GM23338 (cell line): Measurements from ENCODE around the gene ATXN3. TPM values are rescaled to one million over a fixed set of nuclear protein-coding genes. Genes with fewer than 3 reads are reported as not detected.

Experiments used
- ATAC-seq: fragments of 200-7000 bp; cut with Tn5 transposase; 3 replicates; pipeline ENCODE4 v1.9.1; 2020
- DNase-seq: peaks from one replicate; pipeline ENCODE4 v3.0.0-alpha.2; 2015; ENCODE audit warnings: low spot score
- H2AFZ ChIP-seq: fragments of 200-600 bp; sonication (generic); 2 replicates; pipeline ENCODE4 v1.8.0; 2016; ENCODE audit warnings: antibody characterized with exemption, mild to moderate bottlenecking, moderate library complexity
- H3F3A ChIP-seq: fragments of 200-600 bp; sonication (generic); replicated peaks from 2 replicates; pipeline ENCODE4 v1.8.0; 2017; ENCODE audit warnings: antibody characterized with exemption, mixed run types, low read depth
- H3K27ac ChIP-seq: fragments of 200-600 bp; sonication (generic); 2 replicates; pipeline ENCODE4 v1.6.1; 2016; ENCODE audit warnings: low read depth
- H3K27me3 ChIP-seq: fragments of 200-600 bp; sonication (generic); 2 replicates; pipeline ENCODE4 v1.8.0; 2016; ENCODE audit warnings: mild to moderate bottlenecking, mixed run types, moderate library complexity; ENCODE audit not compliant: insufficient read depth
- H3K36me3 ChIP-seq: fragments of 200-600 bp; sonication (generic); 2 replicates; pipeline ENCODE4 v1.8.0; 2016; ENCODE audit warnings: mild to moderate bottlenecking; ENCODE audit not compliant: insufficient read depth
- H3K4me1 ChIP-seq: fragments of 200-600 bp; sonication (generic); 2 replicates; pipeline ENCODE4 v1.8.0; 2016; ENCODE audit warnings: mild to moderate bottlenecking, moderate library complexity; ENCODE audit not compliant: insufficient read depth
- H3K4me2 ChIP-seq: fragments of 200-600 bp; sonication (generic); 2 replicates; pipeline ENCODE4 v1.7.1; 2017; ENCODE audit warnings: mixed run types
- H3K4me3 ChIP-seq: fragments of 200-600 bp; sonication (generic); 2 replicates; pipeline ENCODE4 v1.6.1; 2016; ENCODE audit warnings: mixed run types
- H3K79me2 ChIP-seq: fragments of 200-600 bp; sonication (generic); replicated peaks from 2 replicates; pipeline ENCODE4 v1.8.0; 2017; ENCODE audit warnings: mild to moderate bottlenecking; ENCODE audit not compliant: insufficient read depth
- H3K9me2 ChIP-seq: fragments of 200-600 bp; sonication (generic); 2 replicates; pipeline ENCODE4 v1.8.0; 2017; ENCODE audit not compliant: insufficient read depth
- H4K20me1 ChIP-seq: fragments of 200-600 bp; sonication (generic); replicated peaks from 2 replicates; pipeline ENCODE4 v1.8.0; 2017; ENCODE audit warnings: mild to moderate bottlenecking; ENCODE audit not compliant: insufficient read depth
- H3K27ac Mint-ChIP-seq: 2 replicates; pipeline ENCODE4 v1.8.0; 2020; ENCODE audit warnings: inconsistent platforms, mild to moderate bottlenecking, moderate library complexity, mixed read lengths
- H3K27me3 Mint-ChIP-seq: 3 replicates; pipeline ENCODE4 v1.8.0; 2022; ENCODE audit warnings: low read depth, mild to moderate bottlenecking, moderate library complexity, mixed read lengths, inconsistent platforms; ENCODE audit not compliant: insufficient read depth, poor library complexity
- H3K36me3 Mint-ChIP-seq: 3 replicates; pipeline ENCODE4 v1.8.0; 2021; ENCODE audit warnings: low read depth, mild to moderate bottlenecking, inconsistent platforms, moderate library complexity, mixed read lengths
- H3K4me1 Mint-ChIP-seq: 3 replicates; pipeline ENCODE4 v1.8.0; 2020; ENCODE audit warnings: mild to moderate bottlenecking, inconsistent platforms, mixed read lengths
- H3K4me3 Mint-ChIP-seq: 3 replicates; pipeline ENCODE4 v1.8.0; 2021; ENCODE audit warnings: moderate library complexity, mild to moderate bottlenecking, inconsistent platforms, mixed read lengths
- H3K9me3 Mint-ChIP-seq: 3 replicates; pipeline ENCODE4 v1.8.0; 2020; ENCODE audit warnings: moderate library complexity, mild to moderate bottlenecking, inconsistent platforms, mixed read lengths
- EZH2 ChIP-seq: fragments of 200-600 bp; sonication (generic); IDR thresholded peaks from one replicate; pipeline ENCODE4 v1.8.0; 2017; ENCODE audit warnings: antibody characterized with exemption, mild to moderate bottlenecking, low read depth; ENCODE audit not compliant: unreplicated experiment
- NANOG ChIP-seq: IDR thresholded peaks from 2 replicates; pipeline ENCODE4 v1.6.1; 2016; ENCODE audit warnings: antibody characterized with exemption, borderline replicate concordance
- ZNF114 ChIP-seq: fragments of 250-450 bp; sonication (Bioruptor Pico); IDR thresholded peaks from 2 replicates; pipeline ENCODE4 v1.5.0; 2020; ENCODE audit warnings: mild to moderate bottlenecking, moderate library complexity
- ZNF331 ChIP-seq: fragments of 250-450 bp; sonication (Bioruptor Pico); IDR thresholded peaks from 2 replicates; pipeline ENCODE4 v1.5.0; 2020; ENCODE audit warnings: low read depth, mild to moderate bottlenecking, moderate library complexity
- polyA plus RNA-seq: library from polyadenylated mRNA; unstranded; fragments of >200 nt; fragmentation: Nextera tagmentation; extraction: Ambion mirVana; gene quantifications from 2 replicates; pipeline ENCODE4 v1.2.1, GENCODE V29; 2016
- total RNA-seq: library from RNA; depleted of rRNA; stranded (reverse); fragments of >200 nt; shearing (Covaris generic); gene quantifications from 2 replicates; pipeline ENCODE4 v1.2.3, GENCODE V29; 2014
- TF ChIP-seq, protein P1 (sequence below): fragments of 250-450 bp; sonication (Bioruptor Pico); IDR thresholded peaks from 2 replicates; pipeline ENCODE4 v1.5.0; 2020; ENCODE audit warnings: mild to moderate bottlenecking, moderate library complexity
- TF ChIP-seq, protein P2 (sequence below), 2 experiments: fragments of 200-600 bp in 1 of 2; sonication (generic) in 1 of 2; conservative IDR thresholded peaks; 2 replicates each; pipeline versions ENCODE4 v1.5.1 to v1.6.1; 2016 to 2017; ENCODE audit warnings: antibody characterized with exemption in 2 of 2, low read depth in 2 of 2, mild to moderate bottlenecking in 2 of 2, moderate library complexity in 1 of 2

Gene ATXN3
- total and polyA plus RNA-seq, 2 experiments from 2014 or later: 39.5 to 66.7 TPM

DNA sequence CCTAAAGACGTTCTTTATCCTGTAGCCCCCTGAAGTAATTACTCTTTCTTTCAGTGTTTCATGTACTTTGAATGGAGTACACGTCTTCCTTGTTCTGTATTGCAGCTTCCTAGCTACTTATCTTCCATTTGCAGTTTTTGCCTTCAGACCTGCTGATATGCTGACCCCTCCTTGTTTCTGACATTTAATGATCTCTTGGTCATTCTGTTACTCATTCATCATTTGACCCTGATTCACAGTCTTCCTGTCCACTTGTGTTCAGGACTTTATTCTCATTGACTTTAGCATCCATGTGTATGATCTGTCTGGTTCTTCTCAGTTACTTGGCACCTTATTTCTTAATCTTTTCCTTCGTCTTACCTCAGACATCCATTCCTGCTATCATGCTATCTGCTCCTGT is 37.6 kb upstream of the ATXN3 start:
- H3K4me3 Mint-ChIP-seq: no peak overlapping the region

More for the DNA sequence above, 37.6 kb upstream of the ATXN3 start:
- Histone ChIP-seq H4K20me1 (peaks cover 13% of the 10 kb centered on the region), H3K9me2 (no peaks in the 10 kb centered on the region), H3K4me2 (no peak overlapping the region), H3K79me2 (no peaks in the 10 kb centered on the region; the same call in 1 of the 2 replicates), H3K27me3 (no peaks in the 10 kb centered on the region), H2AFZ (no peak overlapping the region), H3K36me3 (peaks cover 74% of the 10 kb centered on the region), H3K4me3 (no peak overlapping the region), H3K4me1 (no peaks in the 10 kb centered on the region), H3K27ac (no peak overlapping the region), H3F3A (no peaks in the 10 kb centered on the region)
- ATAC-seq (no peak), DNase-seq (no peak)
- no peak overlapping the region for H3K27ac Mint-ChIP-seq
- H3K4me1 Mint-ChIP-seq: no peaks in the 10 kb centered on the region
- TF ChIP-seq ZNF114 (CRISPR knock-in tag) (no peak), EZH2 (no peak), NANOG (no peak), ZNF331 (no peak)
- TF ChIP-seq, protein P1, sequence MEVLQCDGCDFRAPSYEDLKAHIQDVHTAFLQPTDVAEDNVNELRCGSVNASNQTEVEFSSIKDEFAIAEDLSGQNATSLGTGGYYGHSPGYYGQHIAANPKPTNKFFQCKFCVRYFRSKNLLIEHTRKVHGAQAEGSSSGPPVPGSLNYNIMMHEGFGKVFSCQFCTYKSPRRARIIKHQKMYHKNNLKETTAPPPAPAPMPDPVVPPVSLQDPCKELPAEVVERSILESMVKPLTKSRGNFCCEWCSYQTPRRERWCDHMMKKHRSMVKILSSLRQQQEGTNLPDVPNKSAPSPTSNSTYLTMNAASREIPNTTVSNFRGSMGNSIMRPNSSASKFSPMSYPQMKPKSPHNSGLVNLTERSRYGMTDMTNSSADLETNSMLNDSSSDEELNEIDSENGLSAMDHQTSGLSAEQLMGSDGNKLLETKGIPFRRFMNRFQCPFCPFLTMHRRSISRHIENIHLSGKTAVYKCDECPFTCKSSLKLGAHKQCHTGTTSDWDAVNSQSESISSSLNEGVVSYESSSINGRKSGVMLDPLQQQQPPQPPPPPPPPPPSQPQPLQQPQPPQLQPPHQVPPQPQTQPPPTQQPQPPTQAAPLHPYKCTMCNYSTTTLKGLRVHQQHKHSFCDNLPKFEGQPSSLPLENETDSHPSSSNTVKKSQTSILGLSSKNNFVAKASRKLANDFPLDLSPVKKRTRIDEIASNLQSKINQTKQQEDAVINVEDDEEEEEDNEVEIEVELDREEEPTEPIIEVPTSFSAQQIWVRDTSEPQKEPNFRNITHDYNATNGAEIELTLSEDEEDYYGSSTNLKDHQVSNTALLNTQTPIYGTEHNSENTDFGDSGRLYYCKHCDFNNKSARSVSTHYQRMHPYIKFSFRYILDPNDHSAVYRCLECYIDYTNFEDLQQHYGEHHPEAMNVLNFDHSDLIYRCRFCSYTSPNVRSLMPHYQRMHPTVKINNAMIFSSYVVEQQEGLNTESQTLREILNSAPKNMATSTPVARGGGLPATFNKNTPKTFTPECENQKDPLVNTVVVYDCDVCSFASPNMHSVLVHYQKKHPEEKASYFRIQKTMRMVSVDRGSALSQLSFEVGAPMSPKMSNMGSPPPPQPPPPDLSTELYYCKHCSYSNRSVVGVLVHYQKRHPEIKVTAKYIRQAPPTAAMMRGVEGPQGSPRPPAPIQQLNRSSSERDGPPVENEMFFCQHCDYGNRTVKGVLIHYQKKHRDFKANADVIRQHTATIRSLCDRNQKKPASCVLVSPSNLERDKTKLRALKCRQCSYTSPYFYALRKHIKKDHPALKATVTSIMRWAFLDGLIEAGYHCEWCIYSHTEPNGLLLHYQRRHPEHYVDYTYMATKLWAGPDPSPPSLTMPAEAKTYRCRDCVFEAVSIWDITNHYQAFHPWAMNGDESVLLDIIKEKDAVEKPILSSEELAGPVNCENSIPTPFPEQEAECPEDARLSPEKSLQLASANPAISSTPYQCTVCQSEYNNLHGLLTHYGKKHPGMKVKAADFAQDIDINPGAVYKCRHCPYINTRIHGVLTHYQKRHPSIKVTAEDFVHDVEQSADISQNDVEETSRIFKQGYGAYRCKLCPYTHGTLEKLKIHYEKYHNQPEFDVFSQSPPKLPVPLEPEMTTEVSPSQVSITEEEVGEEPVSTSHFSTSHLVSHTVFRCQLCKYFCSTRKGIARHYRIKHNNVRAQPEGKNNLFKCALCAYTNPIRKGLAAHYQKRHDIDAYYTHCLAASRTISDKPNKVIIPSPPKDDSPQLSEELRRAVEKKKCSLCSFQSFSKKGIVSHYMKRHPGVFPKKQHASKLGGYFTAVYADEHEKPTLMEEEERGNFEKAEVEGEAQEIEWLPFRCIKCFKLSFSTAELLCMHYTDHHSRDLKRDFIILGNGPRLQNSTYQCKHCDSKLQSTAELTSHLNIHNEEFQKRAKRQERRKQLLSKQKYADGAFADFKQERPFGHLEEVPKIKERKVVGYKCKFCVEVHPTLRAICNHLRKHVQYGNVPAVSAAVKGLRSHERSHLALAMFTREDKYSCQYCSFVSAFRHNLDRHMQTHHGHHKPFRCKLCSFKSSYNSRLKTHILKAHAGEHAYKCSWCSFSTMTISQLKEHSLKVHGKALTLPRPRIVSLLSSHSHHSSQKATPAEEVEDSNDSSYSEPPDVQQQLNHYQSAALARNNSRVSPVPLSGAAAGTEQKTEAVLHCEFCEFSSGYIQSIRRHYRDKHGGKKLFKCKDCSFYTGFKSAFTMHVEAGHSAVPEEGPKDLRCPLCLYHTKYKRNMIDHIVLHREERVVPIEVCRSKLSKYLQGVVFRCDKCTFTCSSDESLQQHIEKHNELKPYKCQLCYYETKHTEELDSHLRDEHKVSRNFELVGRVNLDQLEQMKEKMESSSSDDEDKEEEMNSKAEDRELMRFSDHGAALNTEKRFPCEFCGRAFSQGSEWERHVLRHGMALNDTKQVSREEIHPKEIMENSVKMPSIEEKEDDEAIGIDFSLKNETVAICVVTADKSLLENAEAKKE: no peak
- TF ChIP-seq, protein P2, sequence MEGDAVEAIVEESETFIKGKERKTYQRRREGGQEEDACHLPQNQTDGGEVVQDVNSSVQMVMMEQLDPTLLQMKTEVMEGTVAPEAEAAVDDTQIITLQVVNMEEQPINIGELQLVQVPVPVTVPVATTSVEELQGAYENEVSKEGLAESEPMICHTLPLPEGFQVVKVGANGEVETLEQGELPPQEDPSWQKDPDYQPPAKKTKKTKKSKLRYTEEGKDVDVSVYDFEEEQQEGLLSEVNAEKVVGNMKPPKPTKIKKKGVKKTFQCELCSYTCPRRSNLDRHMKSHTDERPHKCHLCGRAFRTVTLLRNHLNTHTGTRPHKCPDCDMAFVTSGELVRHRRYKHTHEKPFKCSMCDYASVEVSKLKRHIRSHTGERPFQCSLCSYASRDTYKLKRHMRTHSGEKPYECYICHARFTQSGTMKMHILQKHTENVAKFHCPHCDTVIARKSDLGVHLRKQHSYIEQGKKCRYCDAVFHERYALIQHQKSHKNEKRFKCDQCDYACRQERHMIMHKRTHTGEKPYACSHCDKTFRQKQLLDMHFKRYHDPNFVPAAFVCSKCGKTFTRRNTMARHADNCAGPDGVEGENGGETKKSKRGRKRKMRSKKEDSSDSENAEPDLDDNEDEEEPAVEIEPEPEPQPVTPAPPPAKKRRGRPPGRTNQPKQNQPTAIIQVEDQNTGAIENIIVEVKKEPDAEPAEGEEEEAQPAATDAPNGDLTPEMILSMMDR (conservative IDR thresholded peaks at IDR 0.05; ENCODE audit: low read depth in 2 of 2): no peak
- peaks cover 76% of the 10 kb centered on the region for H3K36me3 Mint-ChIP-seq
- H3K27me3 Mint-ChIP-seq: no peaks in the 10 kb centered on the region
- no peaks in the 10 kb centered on the region for H3K9me3 Mint-ChIP-seq
